Muscle layer of duodenum (tissue), 2 donors: ENCODE measurements around the gene NPC1.
"Not testable (repeated sequence)": the region's sequence is repeated elsewhere in the genome, so short reads cannot be mapped to it uniquely, and the experiment has no call there.

Experiments used
- H3K27ac ChIP-seq: one replicate; pipeline ENCODE4 v1.7.0; 2013; ENCODE audit warnings: mild to moderate bottlenecking, low read length
- H3K27me3 ChIP-seq: one replicate; pipeline ENCODE4 v1.7.0; 2013; ENCODE audit warnings: low read depth, mild to moderate bottlenecking, control low read depth, low read length
- H3K36me3 ChIP-seq, 2 donors: one replicate each; pipeline ENCODE4 v1.7.0; 2013; ENCODE audit warnings: low read length in 2 of 2, control low read depth in 1 of 2, mild to moderate bottlenecking in 1 of 2; ENCODE audit not compliant: insufficient read depth in 2 of 2, control insufficient read depth in 1 of 2
- H3K4me1 ChIP-seq, 2 donors: one replicate each; pipeline ENCODE4 v1.7.0; 2013; ENCODE audit warnings: low read length in 2 of 2, mild to moderate bottlenecking in 2 of 2, control low read depth in 1 of 2, moderate library complexity in 1 of 2; ENCODE audit not compliant: insufficient read depth in 2 of 2, control insufficient read depth in 1 of 2
- H3K4me3 ChIP-seq, 2 donors: one replicate each; pipeline ENCODE4 v1.7.0; 2013; ENCODE audit warnings: low read length in 2 of 2, low read depth in 1 of 2, mild to moderate bottlenecking in 1 of 2
- H3K9me3 ChIP-seq, 2 donors: one replicate each; pipeline ENCODE4 v1.7.0; 2013; ENCODE audit warnings: low read length in 2 of 2, control low read depth in 1 of 2, mild to moderate bottlenecking in 1 of 2; ENCODE audit not compliant: control insufficient read depth in 1 of 2
- donor health status: healthy.

NPC1 gene

GRCh38 chr18:23498117-23498516 lies 88.2 kb downstream of the NPC1 start:
- Histone ChIP-seq H3K27me3 (no peaks in the 10 kb centered on the region), H3K4me1 (no peaks in the 10 kb centered on the region), H3K9me3 (no peaks in the 10 kb centered on the region), H3K36me3 (no peaks in the 10 kb centered on the region), H3K4me3 (no peak overlapping the region), H3K27ac (no peak overlapping the region)

DNA sequence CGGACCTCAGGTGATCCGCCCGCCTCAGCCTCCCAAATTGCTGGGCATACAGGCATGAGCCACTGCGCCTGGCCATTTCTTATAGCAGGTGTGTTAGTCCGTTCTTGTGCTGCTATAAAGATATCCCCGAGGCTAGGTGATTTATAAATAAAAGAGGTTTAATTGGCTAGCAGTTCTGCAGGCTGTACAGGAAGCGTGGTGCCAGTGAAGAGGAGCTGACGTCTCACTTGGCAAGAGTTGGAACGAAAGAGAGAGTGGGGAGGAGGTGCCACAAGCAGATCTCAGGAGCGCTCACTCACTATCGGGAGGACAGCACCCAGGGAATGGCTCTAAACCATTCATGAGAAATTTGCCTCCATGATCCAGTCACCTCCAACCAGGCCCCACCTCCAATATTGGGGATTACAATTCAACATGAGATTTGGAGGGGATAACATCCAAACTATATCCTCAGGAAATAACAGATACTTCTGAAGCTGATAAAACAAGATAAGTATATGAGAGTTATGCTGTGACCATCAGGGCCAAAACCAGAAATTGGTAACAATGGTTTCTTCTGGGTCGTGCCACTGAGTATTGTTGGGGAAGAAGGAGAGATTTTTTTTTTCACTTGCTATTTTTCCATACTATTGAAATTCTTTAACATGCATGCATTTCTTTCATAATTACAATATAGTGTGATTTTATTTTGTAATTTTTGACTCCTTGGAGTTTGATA lies 90.4 kb downstream of the NPC1 start:
- H3K27ac ChIP-seq, result no peak overlapping the region
- no peaks in the 10 kb centered on the region for H3K9me3 ChIP-seq
- no peaks in the 10 kb centered on the region for H3K27me3 ChIP-seq
- H3K4me3 ChIP-seq, result no peak overlapping the region
- H3K36me3 ChIP-seq, result no peaks in the 10 kb centered on the region
- no peaks in the 10 kb centered on the region for H3K4me1 ChIP-seq

DNA sequence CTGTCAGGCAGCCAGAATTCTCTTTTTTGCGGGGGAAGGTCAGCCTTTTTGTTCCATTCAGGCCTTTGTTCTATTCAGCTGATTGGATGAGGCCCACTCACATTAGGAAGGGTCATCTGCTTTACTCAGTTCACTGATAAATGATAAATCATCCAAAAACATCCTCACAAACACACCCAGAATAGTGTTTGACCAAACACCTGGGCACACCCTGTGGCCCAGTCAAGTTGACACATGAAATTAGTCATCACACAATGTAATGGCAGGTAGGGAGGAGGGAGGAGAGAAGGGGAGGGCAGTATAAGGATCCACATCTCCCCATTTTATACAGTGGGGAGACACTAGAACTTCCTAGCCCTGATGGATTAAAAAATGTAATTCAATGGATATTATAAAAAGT lies 91.3 kb downstream of the NPC1 start:
- no peaks in the 10 kb centered on the region for H3K27me3 ChIP-seq
- H3K9me3 ChIP-seq, result no peaks in the 10 kb centered on the region
- H3K27ac ChIP-seq, result no peak overlapping the region
- no peaks in the 10 kb centered on the region for H3K4me1 ChIP-seq
- no peak overlapping the region for H3K4me3 ChIP-seq
- no peaks in the 10 kb centered on the region for H3K36me3 ChIP-seq

GRCh38 chr18:23493654-23494053 lies 92.7 kb downstream of the NPC1 start:
- no peak overlapping the region for H3K27ac ChIP-seq
- no peaks in the 10 kb centered on the region for H3K9me3 ChIP-seq
- no peaks in the 10 kb centered on the region for H3K36me3 ChIP-seq
- H3K4me3 ChIP-seq, result no peak overlapping the region
- no peaks in the 10 kb centered on the region for H3K4me1 ChIP-seq
- H3K27me3 ChIP-seq, result no peaks in the 10 kb centered on the region

DNA sequence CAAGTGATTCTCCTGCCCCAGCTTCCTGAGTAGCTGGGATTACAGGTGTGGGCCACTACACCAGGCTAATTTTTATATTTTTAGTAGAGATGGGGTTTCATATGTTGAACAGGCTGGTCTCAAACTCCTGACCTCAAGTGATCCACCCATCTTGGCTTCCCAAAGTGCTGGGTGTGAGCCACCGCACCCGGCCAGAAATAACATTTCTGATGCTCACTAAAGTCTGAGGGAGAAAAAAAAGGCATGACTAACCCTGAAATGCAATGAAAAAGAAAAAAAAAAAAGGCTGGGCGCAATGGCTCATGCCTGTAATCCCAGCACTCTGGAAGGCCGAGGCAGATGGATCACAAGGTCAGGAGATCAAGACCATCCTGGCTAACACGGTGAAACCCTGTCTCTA lies 96.7 kb downstream of the NPC1 start:
- H3K36me3 ChIP-seq, H3K27ac ChIP-seq: not testable (repeated sequence)

DNA sequence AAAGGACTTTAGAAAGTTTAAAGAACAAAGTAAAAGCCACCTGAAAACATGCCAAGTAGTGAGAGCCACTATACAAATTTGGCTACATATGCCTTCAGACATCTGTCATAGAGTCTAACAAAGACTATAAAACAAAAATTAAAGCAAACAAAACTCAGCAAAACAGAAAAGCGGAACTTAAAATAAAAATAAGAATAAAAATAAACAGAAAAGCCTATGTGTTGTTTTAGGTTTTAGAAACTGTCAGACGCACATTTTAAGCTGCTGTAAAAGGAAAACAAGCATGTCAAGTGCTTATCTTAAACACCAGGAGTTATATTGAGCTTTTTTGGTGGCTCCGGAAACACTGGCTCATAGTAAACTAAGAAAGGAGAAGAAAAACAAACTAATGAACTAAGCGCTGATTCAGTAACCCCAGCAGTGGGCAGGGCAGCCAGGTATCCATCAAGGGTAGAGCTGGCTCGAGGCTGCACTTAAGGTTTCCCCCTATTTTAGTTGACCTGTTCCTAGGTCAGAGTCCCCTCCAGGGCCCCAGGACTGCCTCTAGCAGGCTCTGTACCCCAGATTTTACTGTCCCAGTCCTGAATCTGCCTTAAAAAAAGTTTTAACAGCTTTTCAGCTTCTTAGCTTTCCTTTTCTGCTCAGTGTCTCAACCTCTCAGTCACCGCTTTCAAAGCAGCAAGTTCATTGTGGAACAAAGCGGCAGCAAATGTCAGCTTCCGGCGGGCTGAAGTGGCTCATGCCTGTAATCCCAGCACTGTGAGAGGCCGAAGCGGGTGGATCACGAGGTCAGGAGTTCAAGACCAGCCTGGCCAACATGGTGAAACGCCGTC lies 98.4 kb downstream of the NPC1 start:
- peaks cover 0 to 5% of the 10 kb centered on the region in 2 donors for H3K36me3 ChIP-seq
- peaks cover 0 to 4% of the 10 kb centered on the region in 2 donors for H3K4me1 ChIP-seq
- H3K27ac ChIP-seq, result peak overlapping the region; percentile 69
- H3K9me3 ChIP-seq, result no peaks in the 10 kb centered on the region
- H3K27me3 ChIP-seq, result no peaks in the 10 kb centered on the region
- peak overlapping the region; percentile 24 to 37 for H3K4me3 ChIP-seq

More for the DNA sequence above, 96.7 kb downstream of the NPC1 start:
- H3K4me1 ChIP-seq, H3K27me3 ChIP-seq, H3K4me3 ChIP-seq, H3K9me3 ChIP-seq: not testable (repeated sequence)

- no peaks in the 10 kb centered on the region for H3K9me3 ChIP-seq
- peaks cover 0 to 4% of the 10 kb centered on the region in 2 donors for H3K4me1 ChIP-seq
- no peak overlapping the region for H3K27ac ChIP-seq
- no peak overlapping the region for H3K4me3 ChIP-seq
- peaks cover 11 to 20% of the 10 kb centered on the region in 2 donors for H3K36me3 ChIP-seq
- no peaks in the 10 kb centered on the region for H3K27me3 ChIP-seq
These were observed 100.9 kb downstream of the NPC1 start for GRCh38 chr18:23485386-23485785.

DNA sequence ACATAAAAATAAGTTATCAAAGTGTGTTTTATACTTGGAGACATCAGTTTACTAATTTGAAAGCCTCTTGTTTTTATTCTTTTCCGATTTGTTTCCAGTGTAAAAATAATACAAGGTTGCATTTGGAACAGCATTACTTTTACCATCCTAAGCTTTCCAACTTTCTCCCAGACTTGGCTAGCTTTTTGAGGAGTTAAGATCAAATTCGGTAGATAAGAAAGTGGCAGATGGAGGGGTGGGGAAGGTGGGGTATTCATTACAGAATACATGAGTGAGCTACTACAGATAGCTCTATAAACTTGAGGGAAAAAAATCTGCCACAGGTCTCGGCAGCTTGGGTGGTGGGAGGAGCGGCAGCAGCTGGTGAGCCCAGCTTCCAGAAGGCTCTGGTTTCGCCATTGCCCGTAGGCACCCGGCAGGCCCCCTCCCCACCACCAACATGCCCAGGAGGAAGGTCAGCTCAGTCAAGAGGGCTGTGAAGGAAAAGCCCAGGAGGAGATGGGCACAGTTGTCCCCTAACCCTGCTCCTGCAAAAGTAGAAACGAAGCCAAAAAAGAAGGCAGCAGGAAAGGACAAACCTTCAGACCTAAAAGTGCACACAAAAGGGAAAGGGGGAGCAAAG lies 101.6 kb downstream of the NPC1 start:
- Histone ChIP-seq H3K9me3 (no peaks in the 10 kb centered on the region), H3K4me1 (peaks cover 0 to 4% of the 10 kb centered on the region in 2 donors), H3K27me3 (no peaks in the 10 kb centered on the region), H3K27ac (no peak overlapping the region), H3K4me3 (no peak overlapping the region), H3K36me3 (peaks cover 18 to 27% of the 10 kb centered on the region in 2 donors)
